ENCODE results near the gene KIF16B.
"Not testable (repeated sequence)": the region's sequence is repeated elsewhere in the genome, so short reads cannot be mapped to it uniquely, and the experiment has no call there.

KIF16B gene

DNA sequence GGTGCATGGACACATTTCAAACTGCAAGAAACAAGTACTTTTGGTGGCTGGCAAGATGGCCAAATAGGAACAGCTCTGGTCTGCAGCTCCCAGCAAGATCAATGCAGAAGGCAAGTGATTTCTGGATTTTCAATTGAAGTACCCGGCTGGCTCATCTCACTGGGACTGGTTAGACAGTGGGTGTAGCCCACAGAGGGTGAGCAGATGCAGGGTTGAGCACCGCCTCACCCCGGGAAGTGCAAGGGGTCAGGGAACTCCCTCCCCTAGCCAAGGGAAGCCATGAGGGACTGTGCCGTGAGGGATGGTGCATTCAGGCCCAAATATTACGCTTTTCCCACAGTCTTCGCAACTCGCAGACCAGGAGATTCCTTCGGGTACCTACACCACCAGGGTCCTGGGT lies 53.6 kb downstream of the KIF16B start:
- not testable (repeated sequence) for DNase-seq (ENCODE audit: low spot score)

GRCh38 chr20:16518784-16519084 lies 54.5 kb downstream of the KIF16B start:
- no peak for DNase-seq (ENCODE audit: low spot score)

DNA sequence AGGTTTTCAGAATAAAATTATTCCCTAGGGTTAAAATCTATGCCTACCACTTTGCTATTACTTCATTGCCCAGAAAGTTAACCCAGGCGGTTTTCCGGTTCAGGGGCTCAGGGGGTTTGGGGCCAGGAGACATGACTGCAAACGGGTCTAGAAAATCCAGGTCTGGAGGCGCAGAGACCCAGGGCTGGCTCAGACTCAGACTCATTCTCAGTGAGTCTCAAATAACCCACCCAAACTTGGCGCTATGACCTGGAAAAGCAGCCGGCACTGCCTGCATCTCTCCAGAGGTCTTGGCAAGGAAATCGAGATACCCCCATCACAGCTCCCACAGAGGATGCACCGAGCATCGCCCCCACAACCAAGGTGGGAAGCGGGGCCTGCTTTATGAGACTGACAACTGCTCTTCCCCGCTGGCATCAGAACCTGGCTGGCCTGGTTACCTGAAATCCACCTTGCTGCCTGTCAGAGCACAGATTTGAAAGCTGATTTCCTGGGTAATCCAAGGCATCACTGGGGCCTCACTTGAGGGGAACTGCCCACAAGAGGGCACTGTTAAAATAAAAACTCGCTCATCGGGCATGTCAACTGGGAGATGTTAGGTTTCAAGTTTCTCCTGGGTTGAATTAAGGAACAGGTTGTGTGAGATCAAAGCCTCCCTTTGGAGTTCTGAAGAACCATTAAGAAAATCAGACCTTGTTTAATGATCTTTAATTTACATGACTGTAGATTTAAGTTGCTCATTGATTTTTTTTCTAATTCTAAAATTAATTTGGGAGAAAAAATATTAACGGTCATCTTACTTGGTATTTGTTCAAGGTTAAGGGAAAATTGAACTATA lies 55.1 kb downstream of the KIF16B start:
- DNase-seq (ENCODE audit: low spot score): peak; percentile 60

- DNase-seq (ENCODE audit: low spot score): no peak
Observed at GRCh38 chr20:16516794-16517193, 56.5 kb downstream of the KIF16B start.

DNA sequence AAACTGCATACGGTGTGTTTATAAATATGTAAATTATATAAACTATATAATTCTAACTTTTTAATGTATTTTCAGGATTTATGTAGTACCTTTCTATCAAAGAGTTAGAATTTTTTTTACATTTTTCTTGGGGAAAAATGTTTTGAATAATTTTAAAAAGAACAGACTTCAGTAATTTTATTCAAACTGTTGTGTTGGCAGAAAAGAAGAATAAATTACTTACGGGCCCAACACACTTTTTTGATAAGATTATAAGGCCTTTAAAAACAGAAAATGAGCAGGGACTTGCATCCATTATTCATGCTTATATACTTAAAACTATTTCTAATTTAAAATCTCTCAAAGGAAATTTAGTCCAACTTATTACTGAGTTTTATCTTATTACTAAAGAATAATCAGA lies 58.2 kb downstream of the KIF16B start:
- DNase-seq (ENCODE audit: low spot score): no peak

GRCh38 chr20:16514140-16514539 lies 59.1 kb downstream of the KIF16B start:
- DNase-seq (ENCODE audit: low spot score): no peak

DNA sequence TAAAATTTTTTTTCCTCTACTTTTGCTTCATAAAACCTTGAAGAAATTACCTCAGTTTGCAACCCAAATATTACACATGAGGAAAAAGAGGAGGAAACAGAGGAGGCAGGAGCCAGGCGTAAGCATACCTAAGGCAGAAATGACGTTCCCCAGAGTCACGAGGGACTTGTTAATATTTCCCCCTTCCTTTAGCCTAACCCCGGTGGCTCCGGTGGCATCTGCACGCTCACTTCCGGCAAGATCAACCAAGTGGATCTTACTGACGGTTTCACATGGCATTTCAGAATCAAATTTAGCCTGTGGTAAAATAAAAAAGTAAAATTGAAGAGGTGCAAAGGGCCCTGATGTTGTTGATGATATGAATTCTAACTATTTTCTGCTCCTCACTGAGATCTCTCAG lies 67.4 kb downstream of the KIF16B start:
- no peak for DNase-seq (ENCODE audit: low spot score)

- no peak for DNase-seq (ENCODE audit: low spot score)
Observed at GRCh38 chr20:16501301-16501700, 71.9 kb downstream of the KIF16B start.

DNA sequence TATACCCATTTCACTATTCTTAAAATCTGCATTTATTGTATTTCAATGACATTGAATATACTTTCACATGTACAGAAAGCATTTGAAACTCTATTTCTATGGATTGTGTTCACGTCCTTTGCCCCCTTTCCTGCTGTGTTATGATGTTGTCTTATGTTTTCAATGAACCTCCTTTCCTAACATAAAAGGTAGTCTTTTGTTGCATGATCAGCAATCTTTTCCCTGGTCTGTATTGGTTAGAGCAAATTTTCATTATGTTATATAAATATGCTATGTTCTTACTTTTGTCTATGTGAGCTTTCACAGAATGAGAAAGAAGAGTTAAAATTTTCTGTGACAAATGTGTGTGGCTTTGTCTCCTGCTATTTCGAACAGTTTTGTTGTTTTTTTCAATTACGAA lies 73.1 kb downstream of the KIF16B start:
- DNase-seq (ENCODE audit: low spot score): no peak

GRCh38 chr20:16498526-16499253 lies 74.6 kb downstream of the KIF16B start:
- no peak for DNase-seq (ENCODE audit: low spot score)

DNA sequence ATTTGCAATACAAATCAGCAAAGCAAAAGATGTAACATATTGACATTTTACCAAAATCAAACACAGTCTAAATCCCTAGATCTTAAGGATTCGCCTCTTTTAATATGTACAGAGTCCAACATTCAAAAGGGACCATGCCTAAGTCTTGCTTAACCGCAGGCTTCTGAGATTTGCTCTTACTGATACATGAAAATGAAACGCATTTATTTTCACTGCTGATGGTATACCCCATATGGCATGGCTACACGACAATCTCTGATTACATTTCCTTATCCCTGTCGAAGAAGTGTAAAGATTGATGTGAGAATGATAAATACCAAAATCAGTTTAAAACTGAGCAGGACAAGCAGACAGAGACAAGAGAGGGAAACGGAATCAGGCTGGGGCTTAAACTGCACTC lies 75.4 kb downstream of the KIF16B start:
- DNase-seq (ENCODE audit: low spot score): no peak

DNA sequence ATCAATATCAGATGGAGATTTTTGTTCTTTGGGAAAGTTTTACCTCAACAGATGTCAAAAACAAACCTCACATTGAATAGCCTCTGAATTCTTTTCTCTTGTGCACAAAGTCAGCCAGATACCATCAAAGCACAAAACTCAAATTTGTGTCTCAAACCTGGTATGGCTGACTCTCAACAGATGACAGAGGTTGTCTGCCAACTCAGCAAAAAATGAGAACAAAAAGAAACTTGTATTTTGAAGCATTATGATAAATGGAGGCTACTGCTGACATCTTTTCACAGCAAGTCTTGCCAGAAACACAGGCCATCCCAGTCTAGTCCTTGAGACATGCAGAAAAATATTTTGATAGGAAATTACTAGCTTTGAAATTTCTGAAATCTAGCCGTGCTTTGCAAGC lies 79.8 kb downstream of the KIF16B start:
- DNase-seq (ENCODE audit: low spot score): no peak

DNA sequence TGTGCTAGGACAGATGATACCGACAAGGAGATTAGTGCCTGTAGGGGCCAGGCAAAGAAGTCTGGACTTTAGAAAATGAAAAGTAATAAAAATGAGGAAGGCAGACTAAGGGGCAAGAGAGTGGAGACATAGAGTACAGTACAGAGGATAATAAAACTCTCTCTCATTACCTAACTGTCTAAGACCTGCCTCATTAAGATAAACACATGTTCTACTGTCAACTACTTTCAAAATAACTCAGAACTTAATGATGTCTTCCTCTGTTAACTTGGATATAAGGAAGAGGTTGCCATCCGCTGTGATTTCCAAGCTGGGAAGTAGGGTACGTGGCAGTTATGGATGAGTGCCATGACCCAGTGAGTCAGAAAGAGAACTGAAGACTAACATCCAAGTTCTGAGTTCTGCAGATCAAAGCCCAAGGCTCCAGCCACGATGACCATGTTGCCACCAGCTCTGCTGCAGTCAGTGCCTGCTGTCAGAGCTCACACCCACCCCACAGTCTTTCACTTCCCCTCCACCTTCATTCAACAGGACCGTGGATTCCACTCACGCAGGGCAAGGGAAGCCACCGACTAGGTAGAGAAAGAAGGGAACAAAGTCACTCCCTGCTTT lies 81.8 kb downstream of the KIF16B start:
- no peak for DNase-seq (ENCODE audit: low spot score)

DNA sequence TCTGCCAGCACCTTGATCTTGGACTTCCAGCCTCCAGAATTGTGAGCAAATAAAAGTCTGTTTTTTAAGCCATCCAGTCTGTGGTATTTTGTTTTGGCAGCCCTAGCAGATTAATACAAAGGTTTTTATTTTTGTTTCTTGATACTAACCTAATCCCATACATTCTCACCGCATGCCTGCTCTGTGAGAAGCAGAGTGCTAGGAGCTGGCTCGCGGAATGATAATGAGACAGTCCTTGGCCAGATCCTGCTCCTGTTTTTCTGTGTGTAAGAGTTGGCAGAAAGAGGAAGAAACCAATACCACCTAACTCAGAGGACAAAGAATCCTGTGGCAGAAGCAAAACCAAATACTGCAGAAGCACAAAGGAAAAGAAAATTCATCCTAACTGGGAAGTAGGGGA lies 82.6 kb downstream of the KIF16B start:
- no peak for DNase-seq (ENCODE audit: low spot score)

DNA sequence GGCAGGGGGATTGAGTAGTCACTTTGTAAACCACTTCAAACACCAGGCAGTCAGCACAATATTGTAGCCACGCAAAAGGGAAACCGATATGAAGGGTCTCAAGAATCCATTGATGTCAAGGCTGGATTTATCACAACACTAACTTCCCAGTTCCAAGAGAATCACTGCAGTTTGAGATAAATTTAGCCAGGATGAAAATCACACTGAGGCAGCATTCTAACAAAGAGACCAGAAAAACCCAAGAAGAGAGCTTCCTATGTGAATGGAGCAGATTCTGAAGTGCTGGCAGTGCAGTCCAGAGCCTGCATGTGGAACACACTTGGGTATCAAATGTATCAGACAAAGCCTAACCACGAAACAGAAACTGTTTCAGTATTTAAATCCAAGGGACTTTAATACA lies 84.6 kb downstream of the KIF16B start:
- no peak for DNase-seq (ENCODE audit: low spot score)

- DNase-seq (ENCODE audit: low spot score): no peak
Observed at GRCh38 chr20:16488086-16488485, 85.2 kb downstream of the KIF16B start.

DNA sequence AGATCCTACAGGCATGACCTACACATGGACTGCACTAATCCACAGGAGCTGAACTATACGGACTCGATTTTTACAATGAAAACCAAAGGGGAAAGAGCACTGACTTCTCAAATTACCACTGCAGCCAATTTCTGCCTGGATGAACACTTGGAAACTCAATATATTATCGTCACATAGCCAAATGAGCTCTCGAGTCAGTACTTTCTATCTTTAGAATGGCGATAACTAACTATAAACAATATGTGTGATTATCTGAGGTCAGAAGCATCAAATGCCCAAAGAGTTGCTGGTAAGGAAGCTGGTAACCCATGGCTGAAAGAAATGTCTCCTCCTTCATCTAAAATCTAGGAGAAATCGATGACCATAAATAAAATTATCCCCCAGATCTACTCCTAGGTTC lies 86.7 kb downstream of the KIF16B start:
- no peak for DNase-seq (ENCODE audit: low spot score)

- no peak for DNase-seq (ENCODE audit: low spot score)
Observed at GRCh38 chr20:16485401-16485800, 87.8 kb downstream of the KIF16B start.

DNA sequence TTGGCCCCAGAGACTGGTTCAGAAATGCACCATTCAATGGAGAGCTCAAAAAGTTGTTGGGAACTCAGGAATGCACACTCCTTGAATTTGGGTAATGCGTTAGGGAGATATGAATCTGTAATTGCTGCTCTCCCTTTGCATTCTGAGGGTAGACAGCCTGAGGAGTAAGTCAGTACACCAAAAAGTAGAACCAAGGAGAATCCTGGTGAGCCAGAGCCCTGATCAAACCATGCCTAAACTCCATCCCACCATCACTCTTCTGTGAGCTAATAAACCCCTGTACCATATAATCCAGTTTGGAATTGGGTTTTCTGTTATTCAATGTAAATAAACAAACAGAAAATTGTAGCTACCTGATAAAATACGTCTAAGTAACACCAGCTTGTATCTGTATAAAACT lies 90.2 kb downstream of the KIF16B start:
- no peak for DNase-seq (ENCODE audit: low spot score)

- no peak for DNase-seq (ENCODE audit: low spot score)
Observed at GRCh38 chr20:16481977-16482376, 91.3 kb downstream of the KIF16B start.

GRCh38 chr20:16479666-16480065 lies 93.6 kb downstream of the KIF16B start:
- no peak for DNase-seq (ENCODE audit: low spot score)

- DNase-seq (ENCODE audit: low spot score): no peak
Observed at GRCh38 chr20:16477632-16478031, 95.6 kb downstream of the KIF16B start.

GRCh38 chr20:16476032-16476431 lies 97.2 kb downstream of the KIF16B start:
- peak; percentile 62 for DNase-seq (ENCODE audit: low spot score)

All from SW480 (cell line).